Thyroid gland (tissue), 4 donors: ENCODE results near the gene GABRP.

Experiments
- CTCF ChIP-seq, 6 experiments: fragments of 200-600 bp in 3 of 6; fragments of 450-650 bp in 3 of 6; sonication (generic) in 3 of 6; IDR thresholded peaks; one replicate each; pipeline ENCODE4 v1.5.1; 2016 to 2019; ENCODE audit warnings: antibody characterized with exemption in 6 of 6, mild to moderate bottlenecking in 2 of 6, inconsistent platforms in 1 of 6, moderate library complexity in 1 of 6
- POLR2A ChIP-seq, 2 donors: fragments of 450-650 bp; IDR thresholded peaks; one replicate each; pipeline ENCODE4 v1.6.1; 2017; ENCODE audit warnings: antibody characterized with exemption in 2 of 2, mild to moderate bottlenecking in 2 of 2, moderate library complexity in 1 of 2

GRCh38 chr5:170746075-170746960 is 37.2 kb upstream of the GABRP start:
- TF ChIP-seq CTCF (IDR thresholded peaks at IDR 0.05), result no peak
- TF ChIP-seq POLR2A (IDR thresholded peaks at IDR 0.05), result no peak
